GM19025 (cell line): ENCODE measurements around the gene STK26.
A peak's percentile ranks its signal among the peaks of the same experiment; 100 is the strongest.
"Not testable (repeated sequence)": the region's sequence is repeated elsewhere in the genome, so short reads cannot be mapped to it uniquely, and the experiment has no call there.

Experiments used
- ATAC-seq: cut with Tn5 transposase; IDR thresholded peaks from one replicate; pipeline ENCODE4 v1.9.1; 2021; ENCODE audit warnings: mild to moderate bottlenecking, low read depth, moderate library complexity; ENCODE audit not compliant: unreplicated experiment

The STK26 gene

GRCh38 chrX:132034648-132035047 lies 11.5 kb downstream of the STK26 start:
- ATAC-seq = peak; percentile 50

GRCh38 chrX:132037479-132037993 lies 14.4 kb downstream of the STK26 start:
- ATAC-seq = no peak

DNA sequence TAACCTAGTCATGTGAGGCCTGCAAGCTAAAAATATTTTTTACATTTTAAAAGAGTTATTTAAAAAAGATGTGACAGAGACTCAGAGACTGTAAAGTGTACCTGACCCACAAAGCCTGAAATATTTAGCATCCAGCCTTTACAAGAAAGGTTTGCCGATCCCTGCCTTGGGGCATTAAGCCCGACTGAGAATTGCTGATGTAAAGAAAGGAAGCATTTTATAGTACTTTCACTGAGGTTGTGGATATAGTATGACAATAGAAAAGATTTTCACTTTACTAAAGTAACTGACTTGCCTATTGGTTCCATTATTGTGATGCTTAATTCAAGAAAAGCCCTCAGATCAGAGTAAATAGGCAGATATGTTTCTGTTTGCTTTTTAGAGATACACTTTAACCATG lies 17.0 kb downstream of the STK26 start:
- no peak for ATAC-seq

- ATAC-seq = no peak
Observed at GRCh38 chrX:132041015-132041414, 17.9 kb downstream of the STK26 start.

DNA sequence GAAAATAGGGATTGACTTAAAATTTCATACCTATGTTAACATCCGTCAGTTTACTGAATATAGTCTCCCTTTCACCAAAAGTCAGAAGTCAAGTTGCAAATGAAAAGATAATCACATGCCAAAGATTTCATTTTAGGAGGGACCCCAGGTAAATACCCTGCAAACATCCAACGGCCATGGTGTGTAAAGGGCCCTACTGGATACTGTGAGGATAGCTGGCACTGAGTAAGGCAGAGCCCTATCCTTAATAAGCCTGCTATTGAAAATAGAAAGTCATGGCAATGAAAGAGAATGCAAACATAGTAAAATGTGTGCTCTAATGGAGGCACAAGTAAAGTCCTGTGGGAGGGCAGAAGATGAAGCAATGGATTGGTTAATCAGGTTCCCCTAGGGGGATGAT lies 20.9 kb downstream of the STK26 start:
- ATAC-seq = no peak

- no peak for ATAC-seq
Observed at GRCh38 chrX:132044953-132045352, 21.9 kb downstream of the STK26 start.

GRCh38 chrX:132045456-132045855 lies 22.4 kb downstream of the STK26 start:
- no peak for ATAC-seq

- ATAC-seq = no peak
Observed at GRCh38 chrX:132046533-132046932, 23.4 kb downstream of the STK26 start.

DNA sequence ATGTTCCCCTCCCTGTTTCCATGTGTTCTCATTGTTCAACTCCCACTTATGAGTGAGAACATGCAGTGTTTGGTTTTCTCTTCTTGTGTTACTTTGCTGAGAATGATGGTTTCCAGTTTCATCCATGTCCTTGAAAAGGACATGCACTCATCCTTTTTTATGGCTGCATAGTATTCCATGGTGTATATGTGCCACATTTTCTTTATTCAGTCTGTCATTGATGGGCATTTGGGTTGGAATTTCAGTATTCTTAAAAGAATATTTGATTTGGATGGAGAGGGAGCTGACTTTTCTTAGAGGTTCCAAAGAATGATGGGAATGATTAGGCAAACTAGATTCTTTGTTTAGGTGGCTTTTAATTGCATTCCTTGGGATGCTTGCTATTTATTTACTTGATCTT lies 28.7 kb downstream of the STK26 start:
- ATAC-seq = not testable (repeated sequence)

GRCh38 chrX:132058050-132058449 lies 34.9 kb downstream of the STK26 start:
- ATAC-seq = no peak

DNA sequence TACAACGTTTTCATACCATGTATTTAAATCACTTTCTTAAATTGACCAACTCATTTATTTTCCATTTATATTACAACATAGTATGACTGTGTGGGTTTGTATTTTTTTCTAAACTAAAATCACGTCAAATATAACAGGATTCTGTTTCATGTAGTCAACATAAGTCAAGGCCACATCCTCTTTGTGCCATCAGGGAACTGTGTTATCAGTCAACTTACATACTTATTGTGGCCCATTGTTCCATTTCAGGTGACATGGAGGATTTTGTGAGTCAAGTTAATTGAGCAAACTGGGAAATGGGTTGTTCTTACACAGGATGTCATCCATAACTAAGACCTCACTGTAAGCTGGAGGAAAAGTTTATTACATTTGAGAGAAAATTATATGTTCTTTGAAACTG lies 35.9 kb downstream of the STK26 start:
- no peak for ATAC-seq

DNA sequence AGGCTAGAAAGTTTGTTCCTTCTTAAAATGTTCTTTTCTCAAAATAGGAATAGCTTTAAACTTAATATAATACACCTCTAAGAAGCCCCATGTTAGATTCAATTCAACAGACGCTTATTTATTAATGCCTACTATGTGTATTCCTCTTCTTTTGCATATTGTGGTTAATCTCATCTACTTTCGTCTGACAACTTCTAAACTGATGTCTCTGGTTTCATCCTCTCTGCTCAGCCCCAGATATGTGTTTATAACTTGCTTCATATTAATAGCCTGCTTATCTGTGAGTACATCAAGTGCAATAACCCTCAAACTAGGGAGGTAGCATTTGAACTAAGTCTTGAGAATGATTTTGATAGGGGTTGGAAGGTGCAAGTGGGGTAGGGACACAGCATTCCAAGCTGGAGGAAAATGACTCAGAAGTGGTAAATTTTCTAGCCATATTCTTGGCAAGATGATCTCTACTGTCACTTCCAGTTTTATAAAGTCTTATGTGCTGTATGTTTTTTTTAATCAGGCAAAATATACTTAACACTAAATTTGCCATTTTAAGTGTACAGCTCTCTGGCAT lies 37.0 kb downstream of the STK26 start:
- no peak for ATAC-seq

GRCh38 chrX:132063334-132063733 lies 40.2 kb downstream of the STK26 start:
- ATAC-seq = no peak

DNA sequence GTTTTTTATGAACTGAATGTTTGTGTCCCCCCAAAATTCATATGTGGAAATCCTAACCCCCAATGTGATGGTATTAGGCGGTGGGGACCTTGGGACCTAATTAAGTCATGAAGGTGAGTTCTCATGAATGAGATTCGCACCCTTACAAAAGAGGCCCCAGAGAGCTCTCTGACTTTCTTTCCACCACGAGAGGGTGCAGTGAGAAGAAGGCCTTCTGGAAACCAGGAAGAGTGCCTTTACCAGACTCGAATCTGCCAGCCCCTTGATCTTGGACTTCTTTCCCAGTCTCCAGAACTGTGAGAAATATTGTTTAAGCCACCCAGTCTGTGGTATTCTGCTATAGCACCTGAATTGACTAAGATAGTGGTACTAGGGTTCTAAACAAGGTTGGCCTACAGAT lies 40.8 kb downstream of the STK26 start:
- ATAC-seq = no peak

DNA sequence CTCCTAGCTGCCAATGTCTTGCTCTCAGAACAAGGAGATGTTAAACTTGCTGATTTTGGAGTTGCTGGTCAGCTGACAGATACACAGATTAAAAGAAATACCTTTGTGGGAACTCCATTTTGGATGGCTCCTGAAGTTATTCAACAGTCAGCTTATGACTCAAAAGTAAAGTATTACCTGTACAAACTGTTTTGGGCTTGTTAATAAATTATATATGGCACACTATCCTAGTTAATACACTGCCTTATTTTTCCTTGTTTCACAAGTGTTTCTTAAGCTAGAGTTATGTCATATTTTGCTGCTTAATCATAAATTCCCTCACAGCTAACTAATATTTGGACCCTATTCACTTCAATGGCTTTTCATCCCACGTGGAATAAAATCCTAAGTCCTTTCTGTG lies 45.3 kb downstream of the STK26 start:
- no peak for ATAC-seq

- ATAC-seq = no peak
Observed at GRCh38 chrX:132071254-132071653, 48.2 kb downstream of the STK26 start.

DNA sequence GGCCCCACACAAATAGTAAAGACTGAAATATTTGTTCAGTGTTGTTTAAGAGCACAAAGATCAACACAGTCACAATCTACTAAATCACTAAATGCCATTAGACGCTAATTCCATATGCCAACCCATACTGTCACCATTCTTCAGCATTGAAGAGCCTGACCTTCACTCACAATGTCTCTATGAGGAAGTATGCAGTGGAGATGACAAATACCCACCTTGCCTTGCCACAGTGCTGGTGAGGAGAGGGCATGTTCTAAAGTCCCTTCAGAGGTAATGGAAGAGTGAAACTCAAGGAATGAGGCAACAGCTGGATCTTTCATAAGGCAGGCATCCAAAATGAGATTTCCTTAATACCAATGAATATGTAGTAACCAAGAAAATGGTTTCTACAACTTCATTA lies 54.3 kb downstream of the STK26 start:
- ATAC-seq = no peak

GRCh38 chrX:132077912-132078311 lies 54.8 kb downstream of the STK26 start:
- ATAC-seq = no peak

DNA sequence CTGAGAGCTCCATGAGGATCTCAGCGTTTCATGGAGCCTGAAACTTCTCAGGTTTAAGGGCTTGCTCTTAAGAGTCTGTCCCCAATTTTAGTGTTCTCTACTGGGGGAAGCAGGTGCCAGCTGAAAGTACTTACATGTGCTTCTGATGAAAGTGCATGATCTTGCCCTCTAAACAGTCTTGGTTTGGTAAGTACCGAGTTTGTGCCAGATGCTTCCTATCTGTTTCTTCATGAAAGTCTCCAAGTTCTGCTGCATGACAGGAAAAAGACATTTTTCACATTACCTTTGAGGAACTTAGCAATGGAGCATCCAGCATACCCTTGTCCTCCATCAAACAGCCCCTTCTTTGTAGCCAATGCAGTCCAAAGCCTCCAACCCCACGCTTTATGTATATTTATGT lies 62.7 kb downstream of the STK26 start:
- ATAC-seq = no peak

DNA sequence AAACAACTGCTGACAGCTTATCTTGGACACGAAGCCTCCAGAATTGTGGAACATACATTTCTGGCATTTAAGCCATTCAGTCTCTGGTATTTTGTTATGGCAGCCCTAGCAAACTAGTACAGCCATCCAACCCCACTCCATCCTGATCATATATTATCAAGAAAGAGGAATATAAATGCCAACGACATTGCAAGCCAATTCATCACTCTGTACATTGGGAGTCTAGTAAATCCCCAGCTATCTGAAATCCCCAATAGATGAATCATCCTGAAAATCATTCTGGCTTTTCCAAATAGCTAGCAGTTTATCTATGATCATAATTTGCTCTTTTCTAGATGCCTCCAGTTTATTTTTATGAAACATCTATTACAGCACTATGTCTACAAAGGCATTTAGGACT lies 63.6 kb downstream of the STK26 start:
- ATAC-seq = no peak

DNA sequence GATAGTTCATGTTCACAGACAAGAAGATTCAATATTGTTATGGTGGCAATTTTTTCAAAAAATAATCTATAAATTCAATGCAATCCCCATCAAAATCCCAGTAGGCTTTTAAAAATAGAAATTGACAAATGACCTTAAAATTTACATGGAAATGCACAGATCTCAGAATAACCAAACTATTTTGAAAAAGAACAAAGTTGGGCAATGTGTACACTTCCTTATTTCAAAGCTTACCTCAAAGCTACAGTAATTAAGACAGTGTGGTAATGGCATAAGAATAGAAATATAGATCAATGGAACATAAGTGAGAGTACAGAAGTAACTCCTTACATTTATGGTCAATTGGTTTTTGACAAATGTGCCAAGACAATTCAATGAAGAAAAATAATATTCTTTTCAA lies 65.8 kb downstream of the STK26 start:
- no peak for ATAC-seq

GRCh38 chrX:132090403-132091159 lies 67.5 kb downstream of the STK26 start:
- ATAC-seq = no peak
